Right lobe of liver (tissue), 4 donors: ENCODE data around the gene RIPOR3.

Source experiments
- POLR2A ChIP-seq: fragments of 450-650 bp; IDR thresholded peaks from one replicate; pipeline ENCODE4 v1.6.1; 2017; ENCODE audit warnings: antibody characterized with exemption, mild to moderate bottlenecking
- TF ChIP-seq, protein P1 (sequence below), 4 donors: fragments of 200-600 bp in 3 of 4; fragments of 450-650 bp in 1 of 4; IDR thresholded peaks; one replicate each; pipeline versions ENCODE4 v1.5.1 to v1.8.0; 2016 to 2022; ENCODE audit warnings: antibody characterized with exemption in 4 of 4, mild to moderate bottlenecking in 2 of 4
- donor health status: DM: no; HTN: no; CAD: no.
- donor health status: DM: no; HTN: no; CAD: no.
- donor health status: DM: no; HTN: yes; CAD: no.

DNA sequence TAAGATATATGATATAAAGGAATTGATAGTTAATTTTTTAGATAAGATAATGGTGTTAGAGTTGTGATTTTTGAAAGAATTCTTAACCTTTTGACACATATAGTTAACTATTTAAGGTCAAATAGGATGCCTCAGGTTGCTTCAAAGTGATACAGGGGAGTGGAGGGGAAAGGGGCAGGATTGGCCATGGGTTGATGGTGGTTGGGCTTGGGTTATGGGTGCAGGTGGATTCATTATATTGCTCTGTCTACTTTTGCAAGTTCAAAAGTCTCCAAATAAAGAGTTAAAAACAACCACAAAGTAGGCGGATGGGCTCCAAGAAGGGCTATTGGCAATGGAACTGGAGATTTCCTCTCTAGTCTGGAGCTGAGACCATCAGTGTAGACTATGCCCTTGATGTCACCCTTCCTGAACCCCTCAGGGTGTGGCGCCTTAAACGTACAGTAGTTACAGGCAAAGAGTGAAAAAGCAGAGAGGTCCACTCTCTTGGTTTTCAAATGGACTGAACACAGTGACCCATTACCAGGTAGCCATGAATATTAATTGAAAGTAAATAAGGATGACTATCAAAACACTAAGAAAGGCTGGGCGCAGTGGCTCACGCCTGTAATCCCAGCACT, 100.0 kb downstream of the RIPOR3 start:
- TF ChIP-seq, protein P1, sequence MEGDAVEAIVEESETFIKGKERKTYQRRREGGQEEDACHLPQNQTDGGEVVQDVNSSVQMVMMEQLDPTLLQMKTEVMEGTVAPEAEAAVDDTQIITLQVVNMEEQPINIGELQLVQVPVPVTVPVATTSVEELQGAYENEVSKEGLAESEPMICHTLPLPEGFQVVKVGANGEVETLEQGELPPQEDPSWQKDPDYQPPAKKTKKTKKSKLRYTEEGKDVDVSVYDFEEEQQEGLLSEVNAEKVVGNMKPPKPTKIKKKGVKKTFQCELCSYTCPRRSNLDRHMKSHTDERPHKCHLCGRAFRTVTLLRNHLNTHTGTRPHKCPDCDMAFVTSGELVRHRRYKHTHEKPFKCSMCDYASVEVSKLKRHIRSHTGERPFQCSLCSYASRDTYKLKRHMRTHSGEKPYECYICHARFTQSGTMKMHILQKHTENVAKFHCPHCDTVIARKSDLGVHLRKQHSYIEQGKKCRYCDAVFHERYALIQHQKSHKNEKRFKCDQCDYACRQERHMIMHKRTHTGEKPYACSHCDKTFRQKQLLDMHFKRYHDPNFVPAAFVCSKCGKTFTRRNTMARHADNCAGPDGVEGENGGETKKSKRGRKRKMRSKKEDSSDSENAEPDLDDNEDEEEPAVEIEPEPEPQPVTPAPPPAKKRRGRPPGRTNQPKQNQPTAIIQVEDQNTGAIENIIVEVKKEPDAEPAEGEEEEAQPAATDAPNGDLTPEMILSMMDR (IDR thresholded peaks at IDR 0.05), result no peak
- TF ChIP-seq POLR2A, result no peak
